SK-N-SH treated with all-trans-retinoic acid at 6 μM for 48 hours (cell line): ENCODE measurements around the gene HMBS.

Experiments used
- ATAC-seq: fragments of 200-7000 bp; cut with Tn5 transposase; 3 replicates; pipeline ENCODE4 v1.9.1; 2020; ENCODE audit warnings: mild to moderate bottlenecking, moderate library complexity
- BACH2 ChIP-seq: fragments of 250-450 bp; sonication (Bioruptor Pico); IDR thresholded peaks from 2 replicates; pipeline ENCODE4 v1.9.0; 2021; ENCODE audit warnings: mild to moderate bottlenecking, borderline replicate concordance
- CSDC2 ChIP-seq: fragments of 250-450 bp; sonication (Bioruptor Pico); IDR thresholded peaks from 2 replicates; pipeline ENCODE4 v1.5.0; 2020; ENCODE audit warnings: mild to moderate bottlenecking, moderate library complexity
- ESRRG ChIP-seq: fragments of 250-450 bp; sonication (Bioruptor Pico); IDR thresholded peaks from 2 replicates; pipeline ENCODE4 v1.6.1; 2021; ENCODE audit warnings: mild to moderate bottlenecking
- GLIS3 ChIP-seq: fragments of 250-450 bp; sonication (Bioruptor Pico); IDR thresholded peaks from 2 replicates; pipeline ENCODE4 v1.5.0; 2020; ENCODE audit warnings: mild to moderate bottlenecking, moderate library complexity
- ISL1 ChIP-seq: fragments of 250-450 bp; sonication (Bioruptor Pico); IDR thresholded peaks from 2 replicates; pipeline ENCODE4 v2.1.2; 2022; ENCODE audit warnings: mild to moderate bottlenecking, moderate library complexity
- OSR1 ChIP-seq: fragments of 250-450 bp; sonication (Bioruptor Pico); IDR thresholded peaks from 2 replicates; pipeline ENCODE4 v1.8.0; 2022; ENCODE audit warnings: moderate library complexity, mild to moderate bottlenecking, inconsistent platforms
- PPARA ChIP-seq: fragments of 250-450 bp; sonication (Bioruptor Pico); IDR thresholded peaks from 2 replicates; pipeline ENCODE4 v1.5.0; 2020; ENCODE audit warnings: mild to moderate bottlenecking, borderline replicate concordance
- RARB ChIP-seq: fragments of 250-450 bp; sonication (Bioruptor Pico); IDR thresholded peaks from 2 replicates; pipeline ENCODE4 v1.8.0; 2021; ENCODE audit warnings: mild to moderate bottlenecking, moderate library complexity
- SNAI2 ChIP-seq: fragments of 250-450 bp; sonication (Bioruptor Pico); IDR thresholded peaks from 2 replicates; pipeline ENCODE4 v1.5.0; 2020; ENCODE audit warnings: mild to moderate bottlenecking, moderate library complexity
- TCF4 ChIP-seq: fragments of 250-450 bp; sonication (Bioruptor Pico); IDR thresholded peaks from 2 replicates; pipeline ENCODE4 v1.8.0; 2021; ENCODE audit warnings: mild to moderate bottlenecking, moderate library complexity, borderline replicate concordance
- TOX ChIP-seq: fragments of 250-450 bp; sonication (Bioruptor Pico); IDR thresholded peaks from 2 replicates; pipeline ENCODE4 v1.8.0; 2021; ENCODE audit warnings: mild to moderate bottlenecking, moderate library complexity, borderline replicate concordance
- ZC3H10 ChIP-seq: fragments of 250-450 bp; sonication (Bioruptor Pico); IDR thresholded peaks from 2 replicates; pipeline ENCODE4 v1.5.1; 2021; ENCODE audit warnings: mild to moderate bottlenecking, moderate library complexity
- ZFP3 ChIP-seq: fragments of 250-450 bp; sonication (Bioruptor Pico); IDR thresholded peaks from 2 replicates; pipeline ENCODE4 v1.5.0; 2020; ENCODE audit warnings: mild to moderate bottlenecking, moderate library complexity
- ZFP30 ChIP-seq: fragments of 450-650 bp; formaldehyde crosslinking; IDR thresholded peaks from 2 replicates; pipeline ENCODE4 v1.5.0; 2022; ENCODE audit warnings: mild to moderate bottlenecking, moderate library complexity
- ZNF565 ChIP-seq: fragments of 450-650 bp; formaldehyde crosslinking; conservative IDR thresholded peaks from 2 replicates; pipeline ENCODE4 v1.5.0; 2020; ENCODE audit warnings: low read depth, mild to moderate bottlenecking, moderate library complexity
- ZNF70 ChIP-seq: fragments of 450-650 bp; formaldehyde crosslinking; IDR thresholded peaks from 2 replicates; pipeline ENCODE4 v1.5.0; 2020; ENCODE audit warnings: mild to moderate bottlenecking, moderate library complexity
- ZNF8 ChIP-seq: fragments of 450-650 bp; formaldehyde crosslinking; IDR thresholded peaks from 2 replicates; pipeline ENCODE4 v1.5.0; 2020; ENCODE audit warnings: mild to moderate bottlenecking, moderate library complexity
- TF ChIP-seq, protein P1 (sequence below): fragments of 250-450 bp; sonication (Bioruptor Pico); IDR thresholded peaks from 2 replicates; pipeline ENCODE4 v1.5.1; 2020; ENCODE audit warnings: low read depth, mild to moderate bottlenecking, moderate library complexity
- TF ChIP-seq, protein P2 (sequence below): fragments of 250-450 bp; sonication (Bioruptor Pico); IDR thresholded peaks from 2 replicates; pipeline ENCODE4 v1.8.0; 2021; ENCODE audit warnings: low read depth, mild to moderate bottlenecking, moderate library complexity, borderline replicate concordance
- TF ChIP-seq, protein P3 (sequence below): fragments of 250-450 bp; sonication (Bioruptor Pico); IDR thresholded peaks from 2 replicates; pipeline ENCODE4 v1.8.0; 2020; ENCODE audit warnings: mild to moderate bottlenecking, moderate library complexity, borderline replicate concordance
- TF ChIP-seq, protein P4 (sequence below): fragments of 250-450 bp; sonication (Bioruptor Pico); IDR thresholded peaks from 2 replicates; pipeline ENCODE4 v1.5.0; 2020; ENCODE audit warnings: mild to moderate bottlenecking, moderate library complexity
- TF ChIP-seq, protein P5 (sequence below): fragments of 250-450 bp; sonication (Bioruptor Pico); IDR thresholded peaks from 2 replicates; pipeline ENCODE4 v1.5.1; 2021; ENCODE audit warnings: mild to moderate bottlenecking, moderate library complexity

HMBS gene

DNA sequence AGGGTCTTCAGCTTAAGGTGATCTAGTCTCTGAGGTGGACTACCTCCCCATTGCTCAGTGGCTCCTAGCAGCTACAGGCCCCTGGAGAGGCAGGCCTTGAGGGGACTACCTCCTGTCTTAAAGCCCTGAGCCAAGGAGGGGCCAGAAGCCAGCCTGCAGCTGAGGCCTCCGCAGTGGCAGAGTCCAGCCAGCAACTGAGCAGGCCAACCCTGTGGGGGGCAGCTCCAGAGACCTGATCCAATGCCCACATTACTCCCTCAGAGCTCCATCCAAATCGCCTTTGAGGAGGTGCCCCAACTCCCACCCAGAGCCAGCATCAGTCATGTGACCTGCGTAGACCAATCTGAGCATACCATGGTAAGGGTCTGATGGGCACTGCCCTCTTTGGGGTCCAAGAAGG lies 25.2 kb downstream of the HMBS start:
- no peak for TF ChIP-seq BACH2 (CRISPR knock-in tag)
- TF ChIP-seq TOX (CRISPR knock-in tag) = no peak
- TF ChIP-seq OSR1 (CRISPR knock-in tag) = no peak
- no peak for TF ChIP-seq RARB (CRISPR knock-in tag)
- no peak for TF ChIP-seq ZFP3 (CRISPR knock-in tag)
- TF ChIP-seq, protein P1, sequence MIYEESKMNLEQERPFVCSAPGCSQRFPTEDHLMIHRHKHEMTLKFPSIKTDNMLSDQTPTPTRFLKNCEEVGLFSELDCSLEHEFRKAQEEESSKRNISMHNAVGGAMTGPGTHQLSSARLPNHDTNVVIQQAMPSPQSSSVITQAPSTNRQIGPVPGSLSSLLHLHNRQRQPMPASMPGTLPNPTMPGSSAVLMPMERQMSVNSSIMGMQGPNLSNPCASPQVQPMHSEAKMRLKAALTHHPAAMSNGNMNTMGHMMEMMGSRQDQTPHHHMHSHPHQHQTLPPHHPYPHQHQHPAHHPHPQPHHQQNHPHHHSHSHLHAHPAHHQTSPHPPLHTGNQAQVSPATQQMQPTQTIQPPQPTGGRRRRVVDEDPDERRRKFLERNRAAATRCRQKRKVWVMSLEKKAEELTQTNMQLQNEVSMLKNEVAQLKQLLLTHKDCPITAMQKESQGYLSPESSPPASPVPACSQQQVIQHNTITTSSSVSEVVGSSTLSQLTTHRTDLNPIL (CRISPR knock-in tag) = no peak
- TF ChIP-seq, protein P2, sequence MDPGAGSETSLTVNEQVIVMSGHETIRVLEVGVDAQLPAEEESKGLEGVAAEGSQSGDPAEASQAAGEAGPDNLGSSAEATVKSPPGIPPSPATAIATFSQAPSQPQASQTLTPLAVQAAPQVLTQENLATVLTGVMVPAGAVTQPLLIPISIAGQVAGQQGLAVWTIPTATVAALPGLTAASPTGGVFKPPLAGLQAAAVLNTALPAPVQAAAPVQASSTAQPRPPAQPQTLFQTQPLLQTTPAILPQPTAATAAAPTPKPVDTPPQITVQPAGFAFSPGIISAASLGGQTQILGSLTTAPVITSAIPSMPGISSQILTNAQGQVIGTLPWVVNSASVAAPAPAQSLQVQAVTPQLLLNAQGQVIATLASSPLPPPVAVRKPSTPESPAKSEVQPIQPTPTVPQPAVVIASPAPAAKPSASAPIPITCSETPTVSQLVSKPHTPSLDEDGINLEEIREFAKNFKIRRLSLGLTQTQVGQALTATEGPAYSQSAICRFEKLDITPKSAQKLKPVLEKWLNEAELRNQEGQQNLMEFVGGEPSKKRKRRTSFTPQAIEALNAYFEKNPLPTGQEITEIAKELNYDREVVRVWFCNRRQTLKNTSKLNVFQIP (CRISPR knock-in tag) = no peak
- TF ChIP-seq ZC3H10 (CRISPR knock-in tag) = no peak
- TF ChIP-seq ZNF565 (CRISPR knock-in tag) = no peak
- TF ChIP-seq, protein P3, sequence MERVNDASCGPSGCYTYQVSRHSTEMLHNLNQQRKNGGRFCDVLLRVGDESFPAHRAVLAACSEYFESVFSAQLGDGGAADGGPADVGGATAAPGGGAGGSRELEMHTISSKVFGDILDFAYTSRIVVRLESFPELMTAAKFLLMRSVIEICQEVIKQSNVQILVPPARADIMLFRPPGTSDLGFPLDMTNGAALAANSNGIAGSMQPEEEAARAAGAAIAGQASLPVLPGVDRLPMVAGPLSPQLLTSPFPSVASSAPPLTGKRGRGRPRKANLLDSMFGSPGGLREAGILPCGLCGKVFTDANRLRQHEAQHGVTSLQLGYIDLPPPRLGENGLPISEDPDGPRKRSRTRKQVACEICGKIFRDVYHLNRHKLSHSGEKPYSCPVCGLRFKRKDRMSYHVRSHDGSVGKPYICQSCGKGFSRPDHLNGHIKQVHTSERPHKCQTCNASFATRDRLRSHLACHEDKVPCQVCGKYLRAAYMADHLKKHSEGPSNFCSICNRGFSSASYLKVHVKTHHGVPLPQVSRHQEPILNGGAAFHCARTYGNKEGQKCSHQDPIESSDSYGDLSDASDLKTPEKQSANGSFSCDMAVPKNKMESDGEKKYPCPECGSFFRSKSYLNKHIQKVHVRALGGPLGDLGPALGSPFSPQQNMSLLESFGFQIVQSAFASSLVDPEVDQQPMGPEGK = no peak
- no peak for TF ChIP-seq ZNF8 (CRISPR knock-in tag)
- no peak for TF ChIP-seq SNAI2 (CRISPR knock-in tag)
- TF ChIP-seq, protein P4, sequence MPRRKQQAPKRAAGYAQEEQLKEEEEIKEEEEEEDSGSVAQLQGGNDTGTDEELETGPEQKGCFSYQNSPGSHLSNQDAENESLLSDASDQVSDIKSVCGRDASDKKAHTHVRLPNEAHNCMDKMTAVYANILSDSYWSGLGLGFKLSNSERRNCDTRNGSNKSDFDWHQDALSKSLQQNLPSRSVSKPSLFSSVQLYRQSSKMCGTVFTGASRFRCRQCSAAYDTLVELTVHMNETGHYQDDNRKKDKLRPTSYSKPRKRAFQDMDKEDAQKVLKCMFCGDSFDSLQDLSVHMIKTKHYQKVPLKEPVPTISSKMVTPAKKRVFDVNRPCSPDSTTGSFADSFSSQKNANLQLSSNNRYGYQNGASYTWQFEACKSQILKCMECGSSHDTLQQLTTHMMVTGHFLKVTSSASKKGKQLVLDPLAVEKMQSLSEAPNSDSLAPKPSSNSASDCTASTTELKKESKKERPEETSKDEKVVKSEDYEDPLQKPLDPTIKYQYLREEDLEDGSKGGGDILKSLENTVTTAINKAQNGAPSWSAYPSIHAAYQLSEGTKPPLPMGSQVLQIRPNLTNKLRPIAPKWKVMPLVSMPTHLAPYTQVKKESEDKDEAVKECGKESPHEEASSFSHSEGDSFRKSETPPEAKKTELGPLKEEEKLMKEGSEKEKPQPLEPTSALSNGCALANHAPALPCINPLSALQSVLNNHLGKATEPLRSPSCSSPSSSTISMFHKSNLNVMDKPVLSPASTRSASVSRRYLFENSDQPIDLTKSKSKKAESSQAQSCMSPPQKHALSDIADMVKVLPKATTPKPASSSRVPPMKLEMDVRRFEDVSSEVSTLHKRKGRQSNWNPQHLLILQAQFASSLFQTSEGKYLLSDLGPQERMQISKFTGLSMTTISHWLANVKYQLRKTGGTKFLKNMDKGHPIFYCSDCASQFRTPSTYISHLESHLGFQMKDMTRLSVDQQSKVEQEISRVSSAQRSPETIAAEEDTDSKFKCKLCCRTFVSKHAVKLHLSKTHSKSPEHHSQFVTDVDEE (CRISPR knock-in tag) = no peak
- TF ChIP-seq ESRRG (CRISPR knock-in tag) = no peak
- TF ChIP-seq ISL1 = no peak
- TF ChIP-seq CSDC2 (CRISPR knock-in tag) = no peak
- TF ChIP-seq, protein P5, sequence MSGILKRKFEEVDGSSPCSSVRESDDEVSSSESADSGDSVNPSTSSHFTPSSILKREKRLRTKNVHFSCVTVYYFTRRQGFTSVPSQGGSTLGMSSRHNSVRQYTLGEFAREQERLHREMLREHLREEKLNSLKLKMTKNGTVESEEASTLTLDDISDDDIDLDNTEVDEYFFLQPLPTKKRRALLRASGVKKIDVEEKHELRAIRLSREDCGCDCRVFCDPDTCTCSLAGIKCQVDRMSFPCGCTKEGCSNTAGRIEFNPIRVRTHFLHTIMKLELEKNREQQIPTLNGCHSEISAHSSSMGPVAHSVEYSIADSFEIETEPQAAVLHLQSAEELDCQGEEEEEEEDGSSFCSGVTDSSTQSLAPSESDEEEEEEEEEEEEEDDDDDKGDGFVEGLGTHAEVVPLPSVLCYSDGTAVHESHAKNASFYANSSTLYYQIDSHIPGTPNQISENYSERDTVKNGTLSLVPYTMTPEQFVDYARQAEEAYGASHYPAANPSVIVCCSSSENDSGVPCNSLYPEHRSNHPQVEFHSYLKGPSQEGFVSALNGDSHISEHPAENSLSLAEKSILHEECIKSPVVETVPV (CRISPR knock-in tag) = no peak
- TF ChIP-seq TCF4 (CRISPR knock-in tag) = no peak
- no peak for TF ChIP-seq PPARA (CRISPR knock-in tag)
- no peak for TF ChIP-seq ZFP30 (CRISPR knock-in tag)
- ATAC-seq = no peak

DNA sequence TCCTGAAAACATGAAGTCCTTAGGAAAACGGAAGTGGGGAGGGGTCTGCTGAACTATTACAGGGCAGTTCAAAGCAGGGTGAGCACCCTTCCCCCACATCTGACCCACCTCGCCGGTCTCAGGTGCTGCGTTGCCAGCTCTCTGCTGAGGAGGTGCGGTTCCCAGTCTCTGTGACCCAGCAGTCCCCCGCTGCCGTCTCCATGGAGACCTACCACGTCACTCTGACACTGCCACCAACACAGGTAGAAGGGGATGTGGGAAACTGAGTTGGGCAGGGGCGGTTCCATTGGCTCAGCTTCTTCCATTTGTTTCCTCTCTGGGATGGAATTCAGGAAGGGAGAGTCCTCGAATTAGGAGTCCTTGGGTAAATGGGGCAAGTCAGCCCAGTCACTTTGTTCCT lies 25.8 kb downstream of the HMBS start:
- ATAC-seq = no peak
- TF ChIP-seq ZC3H10 (CRISPR knock-in tag) = no peak
- TF ChIP-seq, protein P1 (CRISPR knock-in tag) = no peak
- no peak for TF ChIP-seq ZFP30 (CRISPR knock-in tag)
- TF ChIP-seq GLIS3 (CRISPR knock-in tag) = no peak
- no peak for TF ChIP-seq TOX (CRISPR knock-in tag)
- TF ChIP-seq ESRRG (CRISPR knock-in tag) = no peak
- TF ChIP-seq ZNF70 (CRISPR knock-in tag) = no peak
- TF ChIP-seq ZNF565 (CRISPR knock-in tag) = no peak
- no peak for TF ChIP-seq CSDC2 (CRISPR knock-in tag)
- no peak for TF ChIP-seq OSR1 (CRISPR knock-in tag)
- TF ChIP-seq, protein P5 (CRISPR knock-in tag) = no peak
- TF ChIP-seq, all 23 proteins: peak for 0
